GM10248 (cell line): ENCODE data around the gene PPP1R9A.

Experiments
- CTCF ChIA-PET: fragments of 300-600 bp; sonication (Branson Sonifier 250); formaldehyde crosslinking; extraction: SDS; loops from one replicate; lab custom pipeline; 2021; ENCODE audit warnings: antibody characterized with exemption; lab: Yijun Ruan, JAX
- POLR2A ChIA-PET: fragments of 350-650 bp; sonication (Branson Sonifier 250); formaldehyde crosslinking; extraction: SDS; loops from one replicate; lab custom pipeline; 2020; ENCODE audit warnings: antibody characterized with exemption; lab: Yijun Ruan, JAX
- DNase-seq: peaks from one replicate; pipeline ENCODE4 v3.0.0; 2012; ENCODE audit errors: extremely low spot score
- TF ChIP-seq, protein P1 (sequence below): IDR thresholded peaks from 2 replicates; pipeline ENCODE4 v1.5.1; 2012; ENCODE audit warnings: mild to moderate bottlenecking, low read depth; ENCODE audit errors: extremely low read depth, missing control alignments, control extremely low read depth

The PPP1R9A gene

DNA sequence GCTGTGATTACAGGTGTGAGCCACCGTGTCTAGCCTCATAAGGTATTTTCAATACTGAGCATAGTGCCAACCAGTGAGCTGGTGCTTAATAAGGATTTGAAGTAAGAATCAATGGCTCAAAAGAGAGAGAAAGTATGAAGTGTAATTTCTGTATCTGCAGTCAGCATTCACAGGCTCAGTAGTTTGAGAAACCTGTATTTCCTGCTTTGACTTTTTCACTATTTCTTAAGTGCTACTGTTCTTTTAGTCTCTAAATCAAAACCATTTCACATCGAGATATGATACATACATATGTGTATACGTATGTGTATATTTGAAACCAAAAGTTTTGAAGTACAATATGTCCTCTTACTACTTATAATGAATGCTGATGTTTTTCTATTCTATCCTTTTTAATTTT is 189.9 kb downstream of the PPP1R9A start:
- TF ChIP-seq, protein P1, sequence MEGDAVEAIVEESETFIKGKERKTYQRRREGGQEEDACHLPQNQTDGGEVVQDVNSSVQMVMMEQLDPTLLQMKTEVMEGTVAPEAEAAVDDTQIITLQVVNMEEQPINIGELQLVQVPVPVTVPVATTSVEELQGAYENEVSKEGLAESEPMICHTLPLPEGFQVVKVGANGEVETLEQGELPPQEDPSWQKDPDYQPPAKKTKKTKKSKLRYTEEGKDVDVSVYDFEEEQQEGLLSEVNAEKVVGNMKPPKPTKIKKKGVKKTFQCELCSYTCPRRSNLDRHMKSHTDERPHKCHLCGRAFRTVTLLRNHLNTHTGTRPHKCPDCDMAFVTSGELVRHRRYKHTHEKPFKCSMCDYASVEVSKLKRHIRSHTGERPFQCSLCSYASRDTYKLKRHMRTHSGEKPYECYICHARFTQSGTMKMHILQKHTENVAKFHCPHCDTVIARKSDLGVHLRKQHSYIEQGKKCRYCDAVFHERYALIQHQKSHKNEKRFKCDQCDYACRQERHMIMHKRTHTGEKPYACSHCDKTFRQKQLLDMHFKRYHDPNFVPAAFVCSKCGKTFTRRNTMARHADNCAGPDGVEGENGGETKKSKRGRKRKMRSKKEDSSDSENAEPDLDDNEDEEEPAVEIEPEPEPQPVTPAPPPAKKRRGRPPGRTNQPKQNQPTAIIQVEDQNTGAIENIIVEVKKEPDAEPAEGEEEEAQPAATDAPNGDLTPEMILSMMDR, result no peak
- POLR2A ChIA-PET, result no interaction called here
- no peak for DNase-seq
- CTCF ChIA-PET, result no interaction called here

DNA sequence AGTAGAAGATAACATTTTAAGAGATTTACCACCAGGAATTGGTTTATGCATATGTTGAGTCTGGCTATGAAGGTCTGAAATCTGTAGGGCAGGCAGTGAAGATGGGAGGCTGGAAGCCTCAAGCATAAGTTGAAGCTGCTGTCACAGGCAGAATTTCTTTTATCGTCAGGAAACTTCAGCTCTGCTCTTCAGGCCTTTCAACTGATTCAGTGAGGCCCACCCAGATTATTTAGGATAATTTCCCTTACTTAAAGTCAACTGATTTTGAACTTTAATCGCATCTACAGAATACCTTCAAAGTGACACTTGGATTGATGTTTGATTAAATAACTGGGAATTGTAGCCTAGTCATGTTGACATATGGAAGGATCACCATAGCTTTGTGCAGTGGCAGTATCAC is 190.5 kb downstream of the PPP1R9A start:
- no peak for DNase-seq
- TF ChIP-seq, protein P1, result no peak
- CTCF ChIA-PET, result no interaction called here
- POLR2A ChIA-PET, result no interaction called here

DNA sequence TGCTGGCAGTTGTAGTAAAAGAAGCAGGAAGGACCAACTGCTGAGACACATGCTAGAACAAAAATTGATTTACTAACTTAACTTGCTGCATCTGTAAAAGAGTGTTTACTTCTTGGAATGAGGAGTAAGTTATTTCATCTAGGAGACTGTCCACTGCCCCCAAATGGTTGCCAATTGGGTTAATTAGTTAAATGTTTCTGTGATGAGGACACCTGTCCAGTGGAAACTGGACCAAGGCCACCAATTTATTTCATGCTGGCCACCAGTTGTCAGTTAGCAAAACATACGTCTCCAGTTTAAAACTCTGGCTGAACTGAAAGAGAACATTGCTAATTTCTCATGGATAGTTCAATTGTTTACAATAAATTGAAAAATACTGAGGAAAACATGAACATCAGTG is 191.7 kb downstream of the PPP1R9A start:
- DNase-seq, result no peak
- ChIA-PET POLR2A (no interaction called here), CTCF (no interaction called here)
- TF ChIP-seq, protein P1, result no peak

DNA sequence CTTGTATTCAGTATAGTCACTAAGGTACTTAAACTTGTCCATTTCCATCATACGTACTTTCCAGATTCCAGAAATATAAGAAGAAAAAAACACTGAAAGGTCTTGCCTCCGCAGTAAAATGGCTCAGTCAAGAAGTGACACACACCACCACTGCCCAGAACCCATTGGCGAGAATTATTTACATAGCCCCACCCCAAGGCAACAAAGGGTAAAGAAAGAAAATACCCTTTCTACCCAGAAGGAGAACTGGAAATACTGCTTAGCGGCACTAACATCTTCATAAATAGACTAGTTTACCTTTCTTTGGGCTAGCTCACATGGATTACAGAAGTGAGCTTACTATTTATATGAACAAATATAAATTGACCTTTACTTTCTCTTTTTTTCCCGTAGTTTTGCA is 194.0 kb downstream of the PPP1R9A start:
- ChIA-PET POLR2A (no interaction called here), CTCF (interaction anchor here (0.6 kb wide), 1 partner anchor 23 kb away, joined by 3 read pairs; no protein-coding TSS in a partner anchor)
- TF ChIP-seq, protein P1, result no peak
- no peak for DNase-seq

DNA sequence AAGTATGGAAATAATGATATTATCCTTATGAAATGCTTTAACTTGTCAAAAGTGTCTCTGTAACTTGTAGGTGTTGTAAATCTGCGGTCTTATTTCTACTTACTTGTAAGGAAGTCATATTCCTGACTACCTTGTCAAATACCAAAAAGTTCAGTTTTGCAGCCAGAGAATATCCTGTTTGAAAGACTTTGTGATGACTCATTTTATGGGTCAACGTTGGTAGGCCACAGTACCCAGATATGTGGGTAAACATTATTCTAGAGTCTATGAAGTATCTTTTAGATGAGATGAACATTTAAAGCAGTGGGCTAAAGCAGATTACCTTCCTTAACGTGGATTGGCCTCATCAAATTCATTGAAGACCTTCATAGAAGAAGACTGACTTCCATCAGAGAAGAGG is 195.3 kb downstream of the PPP1R9A start:
- ChIA-PET CTCF (no interaction called here), POLR2A (no interaction called here)
- TF ChIP-seq, protein P1, result no peak
- no peak for DNase-seq

DNA sequence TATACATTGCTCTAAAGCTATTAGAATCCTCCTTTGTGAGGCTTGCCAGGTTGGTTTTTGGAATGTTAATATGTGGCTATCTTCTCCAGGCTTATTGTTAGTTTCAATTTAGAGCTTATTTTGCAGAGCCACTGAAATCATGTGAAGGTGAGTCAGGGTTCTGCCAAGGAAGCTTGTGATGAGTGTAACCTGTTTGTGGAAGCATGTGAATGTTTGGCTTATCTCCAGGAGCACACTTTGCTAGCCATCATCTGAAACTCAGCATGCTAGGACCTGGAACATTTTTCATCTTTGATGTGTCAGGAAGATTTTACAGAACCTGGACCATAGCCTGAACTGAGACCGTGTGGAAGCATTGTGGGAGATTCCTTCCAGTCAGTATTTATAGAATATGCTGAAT is 197.3 kb downstream of the PPP1R9A start:
- ChIA-PET POLR2A (no interaction called here), CTCF (interaction anchor here (1.2 kb wide), 1 partner anchor 17 kb away, joined by 5 read pairs; no protein-coding TSS in a partner anchor)
- no peak for DNase-seq
- TF ChIP-seq, protein P1, result no peak
